ENCODE results near the gene BCAS3.
A peak's percentile ranks its signal among the peaks of the same experiment; 100 is the strongest.

Gene BCAS3

DNA sequence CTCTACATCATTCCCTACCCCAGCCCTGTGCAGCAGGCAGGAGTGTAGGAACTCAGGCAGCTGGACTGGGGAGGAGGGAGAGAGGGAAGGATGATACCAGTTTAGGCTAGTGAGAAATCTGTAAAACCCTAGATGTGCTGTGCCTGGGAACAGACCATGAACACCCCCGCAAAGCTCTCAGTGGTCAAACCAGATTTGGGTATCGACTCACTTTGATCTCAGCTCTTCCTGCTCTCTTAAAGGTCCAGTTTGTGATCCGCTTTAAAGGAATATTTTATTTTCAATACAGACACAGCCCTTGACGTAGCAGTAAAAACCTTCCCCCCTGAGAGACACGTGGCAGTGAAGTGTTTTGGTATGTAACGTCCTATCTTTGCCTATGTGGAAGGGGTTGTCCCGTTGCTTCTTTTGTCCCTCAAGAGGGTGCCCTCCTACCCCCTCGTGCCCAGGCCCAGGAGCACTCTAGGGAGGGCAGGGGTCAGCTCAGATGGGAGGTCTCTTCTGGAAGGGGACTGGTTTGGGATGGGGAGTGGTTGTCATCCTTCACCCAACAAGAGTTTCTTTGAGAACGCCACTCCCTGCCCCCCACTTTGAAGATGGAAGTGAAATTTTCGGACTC is 702.7 kb downstream of the BCAS3 start:
- DNase-seq = no peak

DNA sequence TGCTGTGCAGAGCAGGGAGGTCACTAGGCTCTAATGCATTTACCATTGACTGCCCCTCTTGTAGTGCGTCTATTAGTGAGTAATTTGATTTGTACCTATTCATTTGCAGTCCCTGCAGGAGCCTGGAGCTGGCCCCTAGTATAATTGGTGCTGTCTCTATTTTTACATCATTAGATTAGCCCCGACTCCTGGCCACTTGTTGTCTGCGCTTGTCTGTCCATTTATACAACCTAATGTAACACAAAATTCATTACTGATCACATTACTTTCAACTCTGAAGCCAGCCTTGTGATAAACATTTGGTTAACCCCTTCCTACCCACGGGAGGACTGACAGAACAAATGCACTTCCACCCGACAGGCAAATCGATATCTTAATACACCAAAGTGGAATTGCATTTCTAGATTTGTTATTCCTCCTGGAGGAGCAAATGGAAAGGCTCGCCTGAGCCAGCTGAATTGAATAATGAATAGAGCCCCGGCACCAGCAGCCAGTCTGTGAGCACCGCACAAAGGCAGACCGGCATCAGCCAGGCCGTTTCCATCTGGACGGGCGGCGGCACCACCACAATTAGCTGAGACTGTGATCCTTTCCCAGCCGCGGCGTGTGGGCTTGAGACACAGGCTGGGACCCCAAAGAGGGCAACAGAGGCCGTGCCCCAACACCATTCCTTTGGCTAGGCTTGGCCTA is 703.3 kb downstream of the BCAS3 start:
- DNase-seq = peak; percentile 30

DNA sequence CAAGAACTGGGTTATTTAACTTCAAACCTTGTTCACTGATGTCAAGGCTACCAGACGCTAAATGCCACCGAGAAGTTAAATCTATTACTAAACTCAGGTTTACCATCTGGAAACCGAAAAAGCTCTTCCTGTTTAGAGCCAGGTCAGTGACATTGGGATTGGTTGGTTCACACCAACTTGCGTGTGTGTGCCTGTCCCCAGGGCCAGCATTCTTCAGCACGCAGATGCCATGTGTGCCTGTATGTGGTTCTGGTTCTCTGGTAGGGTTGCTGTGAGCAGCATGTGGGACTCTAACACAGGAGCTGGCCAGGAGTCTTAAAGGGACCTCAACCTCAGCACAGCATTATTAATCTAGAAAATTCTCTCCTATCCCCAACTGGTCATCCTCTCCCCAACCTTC is 703.9 kb downstream of the BCAS3 start:
- no peak for DNase-seq

DNA sequence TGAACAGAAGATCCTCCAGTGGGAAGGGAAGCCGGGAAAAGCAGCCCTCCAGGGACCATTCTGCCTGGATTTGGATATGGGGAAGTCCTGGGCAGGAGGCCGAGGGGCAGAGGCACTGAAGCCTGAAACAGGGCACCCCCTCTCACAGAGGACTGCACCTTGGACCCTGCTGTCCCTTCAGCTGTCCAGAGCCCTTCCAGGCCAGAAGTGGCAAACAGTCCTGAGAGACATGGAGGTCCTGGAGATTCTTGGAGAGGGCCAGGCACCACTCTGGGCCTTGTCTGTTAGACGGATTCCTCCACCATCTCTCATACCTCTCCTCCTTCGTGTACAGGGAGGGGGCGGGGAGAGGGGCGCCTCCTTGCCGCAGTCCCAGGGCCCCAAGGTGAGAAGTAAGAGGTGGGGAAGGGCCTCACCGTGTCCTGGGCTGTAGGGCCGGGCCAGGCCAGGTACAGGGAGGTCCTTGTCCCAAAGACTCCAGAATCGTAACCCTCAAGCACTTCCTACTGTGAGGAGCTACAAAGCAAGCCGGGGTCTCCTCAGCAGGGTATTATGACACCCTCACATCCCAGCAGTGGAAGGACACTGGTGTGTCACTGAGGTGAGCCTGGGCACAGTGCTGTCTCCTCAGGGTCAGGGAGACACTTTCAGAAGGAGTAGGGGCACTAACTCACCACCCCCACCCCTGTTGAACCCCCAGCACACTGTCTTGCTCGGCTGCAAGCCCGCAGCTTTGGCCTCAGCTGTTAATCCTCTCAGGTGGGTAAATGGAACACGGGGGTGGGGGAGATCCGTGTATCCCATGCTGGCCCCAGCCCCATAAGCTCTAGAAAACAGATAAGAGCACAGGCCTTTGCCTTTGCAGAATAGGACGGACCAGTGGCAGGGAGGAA is 705.4 kb downstream of the BCAS3 start:
- DNase-seq = no peak

DNA sequence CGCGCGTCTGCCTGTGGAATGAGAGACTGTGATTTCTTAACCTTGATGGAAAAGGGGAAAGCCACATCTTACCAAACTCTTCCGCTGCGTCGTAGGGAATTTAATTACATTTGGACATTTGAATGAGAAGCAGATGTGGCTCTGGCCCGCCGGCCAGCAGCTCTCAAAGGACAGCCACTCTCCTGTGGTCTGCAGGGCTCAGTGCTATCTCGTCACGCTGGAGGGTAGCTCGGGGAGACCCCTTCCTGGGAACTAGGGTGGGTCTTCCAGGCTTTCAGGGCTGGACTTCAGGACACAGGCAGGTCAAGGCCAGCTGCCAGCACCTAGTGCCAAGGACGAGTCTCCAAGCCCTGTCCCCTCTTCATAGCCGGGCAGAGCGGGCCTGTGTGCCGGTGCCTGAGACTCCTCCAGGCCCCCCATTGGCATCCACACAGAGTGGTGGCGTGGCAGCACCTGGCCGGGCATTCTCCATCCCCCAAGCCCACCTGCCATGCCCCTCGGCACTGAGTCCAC is 706.1 kb downstream of the BCAS3 start:
- no peak for DNase-seq

DNA sequence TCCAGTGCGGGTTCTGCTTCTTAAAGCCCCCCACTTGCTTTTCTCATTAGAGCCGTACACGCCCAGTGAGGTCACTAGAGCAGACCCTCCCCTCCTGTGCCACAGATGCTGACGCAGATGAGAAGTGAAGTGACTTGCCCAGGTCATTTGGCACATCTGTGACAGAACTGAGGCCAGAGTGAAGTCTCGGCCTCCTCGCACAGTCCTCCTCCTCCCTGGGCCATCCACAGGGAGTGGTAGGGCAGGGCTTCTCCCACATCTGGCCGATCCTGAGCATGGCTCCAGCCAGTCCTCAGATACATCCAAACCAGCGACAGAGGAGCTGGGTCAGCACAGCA is 706.7 kb downstream of the BCAS3 start:
- no peak for DNase-seq

DNA sequence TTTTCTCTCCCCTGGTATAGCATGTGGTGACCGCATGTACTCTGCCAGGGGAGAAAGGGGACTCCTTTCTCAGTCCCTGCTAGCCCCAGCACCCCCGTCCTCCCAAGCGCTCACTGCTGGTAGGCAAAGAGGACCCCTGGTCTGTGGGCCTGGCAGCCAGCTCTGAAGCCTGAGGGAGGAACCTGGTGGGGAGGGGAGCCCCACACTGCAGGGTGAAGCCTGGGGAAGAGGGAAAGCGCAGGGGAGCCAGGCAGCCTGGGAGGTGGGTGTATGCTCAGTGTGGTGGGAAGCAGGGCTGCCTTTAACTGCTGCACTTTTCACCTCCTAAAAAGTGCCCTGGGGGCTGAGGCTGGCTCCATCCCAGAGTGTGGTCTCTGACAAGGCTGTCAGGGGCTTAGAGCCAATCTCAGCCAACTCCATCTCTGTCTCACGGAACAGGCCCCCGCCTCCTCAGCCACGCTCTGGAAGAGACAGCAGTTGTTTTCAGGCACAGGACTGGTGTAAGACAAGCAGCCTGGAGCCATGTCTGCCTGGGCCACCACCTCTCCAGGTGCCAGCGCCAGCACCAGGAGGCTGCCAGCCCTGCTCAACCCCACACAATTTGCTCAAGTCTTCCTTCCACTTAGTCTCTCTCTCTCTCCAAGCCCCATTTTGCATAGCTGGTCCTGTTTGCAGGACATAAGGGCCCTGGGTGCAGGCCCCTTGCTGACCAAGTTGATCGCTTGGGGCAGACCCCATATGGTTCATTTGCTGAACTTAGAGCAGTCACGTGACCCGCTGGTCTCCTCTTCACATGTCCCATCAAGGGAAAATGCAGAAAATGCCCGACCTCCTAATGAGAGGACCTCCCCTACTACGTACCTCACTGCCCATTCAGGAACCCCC is 707.3 kb downstream of the BCAS3 start:
- DNase-seq = no peak

DNA sequence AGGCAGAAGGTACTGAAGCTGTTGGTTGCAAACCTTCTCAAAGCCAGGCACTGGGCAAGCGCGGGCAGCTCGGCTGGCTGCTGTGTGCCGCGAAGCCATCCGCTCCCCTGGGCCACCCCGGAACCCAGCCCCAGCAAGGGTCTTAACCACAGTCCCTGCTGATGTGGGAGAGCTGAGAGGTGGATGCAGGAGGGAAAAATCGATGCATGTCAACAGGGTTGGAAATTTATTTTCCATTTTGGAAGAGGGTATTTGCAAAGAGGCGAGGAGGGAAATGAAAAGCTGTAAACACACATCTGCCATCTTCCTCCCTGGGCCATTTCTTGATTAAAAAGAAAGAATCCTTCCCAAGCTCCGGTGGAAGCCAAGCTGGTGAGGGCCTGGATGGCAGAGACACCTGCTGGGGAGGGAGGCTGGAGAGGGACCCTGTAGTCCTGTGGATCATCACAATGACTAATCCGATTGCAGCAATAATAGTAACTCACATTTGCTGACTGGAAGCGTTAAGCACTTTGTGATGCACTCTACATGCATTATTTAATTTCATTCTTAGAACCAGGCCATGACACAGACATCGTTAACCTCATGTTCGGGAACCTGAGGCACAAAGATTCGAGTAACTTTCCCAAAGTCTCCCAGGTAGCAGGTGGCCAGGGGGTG is 708.1 kb downstream of the BCAS3 start:
- no peak for DNase-seq

DNA sequence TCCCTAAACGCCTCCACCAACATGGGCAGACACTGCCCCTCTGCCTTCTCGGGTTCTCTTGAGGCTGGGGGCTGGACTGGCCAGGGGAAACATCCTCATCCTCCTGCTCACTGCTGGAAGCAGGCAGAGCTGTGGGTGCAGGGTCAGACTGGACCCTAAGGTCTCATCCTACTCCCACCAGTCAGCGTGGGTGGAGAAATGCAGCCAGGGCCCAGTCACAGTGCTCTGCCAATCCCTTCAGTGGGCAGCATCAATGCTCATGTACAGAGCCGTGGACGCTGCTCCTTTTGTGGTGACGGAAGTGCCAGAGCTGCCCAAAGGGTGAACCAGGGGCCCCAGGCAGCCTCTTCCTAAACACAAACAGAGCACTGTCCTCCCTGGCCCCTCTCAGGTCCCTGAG is 708.6 kb downstream of the BCAS3 start:
- DNase-seq = no peak

DNA sequence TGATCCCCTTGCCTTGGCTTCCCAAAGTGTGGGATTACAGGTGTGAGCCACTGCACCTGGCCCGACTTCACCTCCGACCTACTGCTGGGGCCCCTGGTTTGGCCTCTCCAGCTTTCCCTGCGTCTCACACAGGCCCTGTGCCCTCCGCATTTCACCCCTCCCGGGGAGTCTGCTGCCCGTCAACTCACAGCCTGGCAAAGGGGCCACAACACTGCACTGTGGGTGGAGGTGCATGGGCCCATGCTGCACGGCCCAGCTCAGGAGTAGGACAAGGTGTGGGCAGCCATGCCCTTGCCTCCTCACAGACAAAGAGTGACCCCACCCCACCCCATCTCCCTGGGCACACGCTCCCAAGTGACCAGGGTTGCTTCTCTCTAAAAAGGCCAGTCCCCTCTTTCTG is 709.4 kb downstream of the BCAS3 start:
- DNase-seq = no peak

DNA sequence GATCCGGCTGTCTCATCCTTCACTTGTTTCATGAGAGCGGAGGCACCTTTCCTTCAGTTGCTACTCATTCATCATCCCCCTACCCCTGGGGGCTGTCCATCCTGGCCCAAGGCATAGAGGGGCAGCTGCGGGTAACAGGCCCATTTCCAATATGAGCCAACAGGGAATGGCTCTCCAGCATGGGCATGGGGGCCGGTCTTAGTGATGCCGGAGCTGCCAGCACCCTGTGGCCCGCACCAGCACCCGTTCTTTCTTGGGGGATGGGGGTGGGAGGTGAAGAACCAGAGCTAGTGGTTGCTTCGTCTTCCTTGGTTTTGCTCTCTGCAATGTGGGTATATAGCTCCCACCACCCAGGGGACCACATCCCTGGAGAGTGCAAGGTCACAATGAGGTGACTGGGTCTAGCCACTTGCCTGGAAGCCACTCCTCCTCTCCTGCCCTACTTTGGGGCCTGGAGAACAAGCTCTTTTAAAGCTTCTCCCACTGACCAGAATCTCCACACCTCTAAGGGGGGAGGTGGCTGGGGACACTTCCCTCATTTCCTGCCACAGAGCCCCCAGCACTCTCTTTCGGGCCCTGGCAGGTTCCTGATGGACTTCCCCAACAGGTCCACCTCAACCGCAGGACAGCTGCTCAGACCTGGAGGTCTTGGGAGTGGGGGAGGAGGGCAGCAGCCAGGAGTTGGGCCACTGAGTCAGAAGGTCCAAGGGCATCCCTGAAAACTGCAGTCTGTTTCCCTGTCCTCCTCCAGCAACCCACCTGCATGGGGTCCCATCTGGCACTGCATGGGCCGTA is 710.1 kb downstream of the BCAS3 start:
- no peak for DNase-seq

DNA sequence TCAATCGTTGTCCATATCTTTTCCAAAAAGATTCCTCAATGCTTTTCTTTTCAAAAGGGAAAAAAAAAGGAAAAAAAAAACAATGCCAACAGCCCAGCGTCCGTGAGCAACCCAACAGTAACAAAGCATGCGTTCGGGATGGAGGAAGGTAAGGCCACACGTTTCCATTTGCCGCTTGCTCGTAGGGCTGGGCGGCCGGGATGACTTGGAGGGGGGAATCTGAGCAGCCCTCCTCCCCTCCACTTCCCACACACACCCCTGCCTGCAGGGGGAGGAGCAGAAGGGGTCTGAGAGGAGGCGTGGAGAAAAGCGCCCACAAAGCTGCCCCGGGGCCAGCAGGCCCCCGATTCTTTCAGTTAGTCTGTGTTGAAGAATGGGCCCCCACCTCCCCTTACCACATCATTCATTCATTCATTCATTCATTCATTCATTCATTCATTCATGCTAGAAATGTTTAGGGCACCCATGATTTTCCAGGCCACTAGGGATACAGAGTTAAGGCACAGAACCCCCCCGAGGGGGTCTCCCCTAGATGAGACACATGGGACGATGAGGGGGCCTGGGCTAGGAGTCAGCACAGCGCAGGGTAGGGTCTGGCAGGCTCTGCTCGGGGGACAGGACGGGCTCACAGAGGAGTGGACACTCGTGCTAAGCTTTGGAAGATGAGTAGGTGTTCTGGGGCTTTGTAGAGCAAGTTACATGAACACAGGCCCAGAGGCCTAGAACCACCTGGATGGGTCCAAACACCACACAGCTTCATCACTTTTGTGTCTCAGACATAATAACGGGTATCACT is 711.1 kb downstream of the BCAS3 start:
- DNase-seq = no peak

DNA sequence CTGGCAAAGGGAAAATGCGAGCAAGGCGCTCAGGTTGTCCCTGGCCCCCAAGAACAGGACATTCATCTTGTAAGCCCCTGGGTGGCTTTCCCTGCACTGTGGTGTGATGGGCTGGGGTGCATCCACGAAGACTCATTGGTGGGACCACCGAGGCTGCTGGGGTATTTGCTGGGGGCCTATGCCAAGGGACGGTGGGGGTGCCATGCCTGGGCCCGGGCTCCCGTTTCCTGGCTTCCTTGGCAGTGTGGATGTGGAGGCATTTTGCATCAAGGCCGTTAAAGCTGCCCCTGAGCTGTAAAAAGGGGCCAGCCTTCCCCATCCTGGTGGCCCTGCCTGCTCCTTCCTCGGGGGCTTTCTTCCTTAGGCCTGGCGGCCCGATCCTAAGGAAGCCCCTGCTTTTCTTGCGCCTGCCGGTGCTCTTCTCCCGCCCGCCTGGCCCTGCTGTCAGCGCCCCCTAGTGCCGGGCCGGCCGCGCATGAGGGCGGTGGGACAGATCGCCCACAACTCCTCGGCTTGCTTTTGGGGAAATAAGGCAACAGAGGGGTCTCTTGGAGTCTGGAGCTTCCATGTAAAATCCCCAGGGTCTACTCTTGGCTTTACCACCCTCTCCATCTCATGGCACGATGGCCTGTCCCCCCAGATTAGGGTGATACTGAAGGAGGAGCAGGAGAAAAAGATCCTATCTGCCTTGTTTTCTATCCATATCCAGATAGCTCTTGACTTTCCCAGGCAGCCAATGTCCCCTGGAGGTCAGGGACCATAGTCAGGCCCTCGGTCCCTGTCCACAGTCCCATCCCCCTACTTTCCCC is 712.2 kb downstream of the BCAS3 start:
- DNase-seq = no peak

DNA sequence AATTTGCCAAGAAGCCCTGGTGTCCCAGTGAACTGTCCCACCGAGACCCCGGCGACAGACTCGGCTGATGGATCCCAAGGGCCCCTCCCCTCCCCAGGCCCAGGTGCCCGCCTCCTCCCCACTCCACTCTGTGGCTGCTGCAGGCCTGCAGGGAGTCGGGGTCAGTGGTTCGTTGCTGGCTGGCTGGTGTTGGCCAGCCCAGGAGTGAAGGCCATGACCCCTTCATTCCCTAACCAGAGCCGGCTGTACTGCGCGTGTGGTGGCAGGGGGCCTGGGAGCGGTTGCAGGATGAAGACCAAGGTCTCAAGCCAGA is 712.8 kb downstream of the BCAS3 start:
- DNase-seq = no peak

DNA sequence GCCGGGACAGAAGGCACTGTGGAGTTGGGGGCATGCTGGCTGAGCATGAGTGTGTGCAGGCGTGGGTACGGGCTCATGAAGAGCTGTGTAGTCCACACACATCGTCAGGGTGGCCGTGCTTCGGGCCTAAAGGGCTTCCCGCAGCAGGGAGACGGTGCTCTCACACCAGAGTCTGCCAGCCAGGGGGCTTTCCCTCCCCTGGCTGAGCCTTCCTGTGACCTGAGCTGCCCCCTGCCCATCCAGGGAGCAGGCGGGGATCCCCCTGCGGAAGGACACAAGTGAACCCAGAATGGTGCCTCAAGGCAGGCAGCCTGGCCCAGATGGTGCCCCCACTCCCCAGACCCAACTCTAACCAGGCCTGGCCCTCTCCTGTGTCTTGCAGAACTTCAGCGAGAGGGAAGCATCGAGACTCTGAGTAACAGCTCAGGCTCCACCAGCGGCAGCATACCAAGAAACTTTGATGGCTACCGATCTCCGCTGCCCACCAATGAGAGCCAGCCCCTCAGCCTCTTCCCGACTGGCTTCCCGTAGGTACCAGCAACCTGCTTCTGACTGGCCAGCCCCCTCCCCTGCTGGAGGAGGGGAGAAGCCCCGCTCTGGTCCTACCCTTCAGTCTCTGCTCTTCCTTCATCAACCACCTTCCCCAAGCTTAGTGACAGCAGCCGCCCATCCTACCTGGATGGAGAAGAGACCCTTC is 714.1 kb downstream of the BCAS3 start:
- DNase-seq = no peak

DNA sequence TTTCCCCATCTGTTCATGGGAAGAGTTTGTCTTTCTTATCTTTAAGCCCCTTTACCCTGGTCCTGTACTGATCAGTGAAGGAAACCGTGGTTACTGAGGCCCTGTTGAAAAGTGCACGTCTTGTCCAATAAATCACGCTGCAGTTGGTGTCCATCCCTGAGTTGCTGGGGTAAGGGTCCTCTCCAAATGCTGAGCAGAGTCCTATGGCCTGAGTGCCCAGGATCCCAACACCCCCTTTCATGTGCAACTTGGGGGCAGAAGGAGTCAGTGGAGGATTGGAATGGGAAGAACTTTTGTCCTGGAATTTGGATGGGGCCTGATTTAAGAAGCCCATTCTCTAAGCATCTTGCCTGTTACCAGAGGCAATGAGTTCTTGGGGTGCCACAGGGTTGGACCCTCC is 715.0 kb downstream of the BCAS3 start:
- DNase-seq = no peak

DNA sequence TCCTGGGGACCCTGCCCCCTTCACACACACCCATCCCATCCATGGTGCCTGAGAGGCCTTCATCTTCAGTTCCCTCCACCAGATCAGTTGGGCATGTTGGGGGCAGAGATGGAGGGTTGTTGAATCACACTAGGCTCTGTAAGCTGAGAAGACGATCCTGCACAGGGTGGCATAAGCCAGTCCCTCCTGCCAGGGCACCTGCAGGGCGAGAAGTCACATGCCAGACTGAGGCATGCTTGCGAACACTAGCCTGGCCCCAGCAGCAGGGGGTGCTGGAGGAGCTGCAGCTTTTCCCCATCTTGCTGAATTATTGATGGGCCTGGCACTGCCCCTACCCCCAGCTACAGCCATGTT is 715.9 kb downstream of the BCAS3 start:
- DNase-seq = no peak

DNA sequence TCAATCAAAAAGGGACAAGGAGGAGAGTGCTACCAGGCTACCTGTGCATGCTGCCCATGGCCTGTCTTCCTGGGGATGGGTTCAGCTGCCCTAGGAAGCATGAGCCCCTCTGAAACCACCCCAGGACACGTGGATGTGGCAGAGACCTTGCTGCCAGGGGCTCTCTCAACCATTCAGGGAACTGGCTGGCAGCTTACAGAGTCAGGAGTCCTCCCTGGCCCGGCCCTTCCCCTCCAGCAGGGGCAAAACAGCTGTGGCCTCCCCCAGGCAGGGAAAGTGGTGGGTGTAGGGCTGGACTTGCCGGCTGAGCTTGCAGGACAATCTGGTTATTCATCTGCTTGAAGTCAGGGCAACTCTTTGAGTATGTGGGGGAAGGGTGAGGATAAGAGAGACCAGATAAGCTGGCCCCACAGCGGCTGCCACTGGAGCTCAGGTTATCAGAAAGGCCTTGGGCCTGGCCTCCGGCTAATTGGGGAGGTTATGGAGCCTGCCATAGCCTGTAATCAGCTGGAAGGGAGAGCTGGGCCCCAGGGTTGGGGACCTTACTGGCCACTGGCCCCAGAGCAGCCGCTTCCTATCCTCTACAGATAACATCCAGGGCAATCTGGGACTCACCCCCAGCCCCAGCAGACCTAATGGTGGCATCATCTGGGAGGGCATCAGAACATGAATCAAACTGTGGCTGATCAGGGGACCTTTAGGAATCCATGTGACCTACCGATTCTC is 716.4 kb downstream of the BCAS3 start:
- DNase-seq = no peak
